ENCODE data around the gene ATP13A5.
A peak's percentile ranks its signal among the peaks of the same experiment; 100 is the strongest.

The ATP13A5 gene

GRCh38 chr3:193378706-193379105, at the start of gene ATP13A5:
ATP13A5 (minus strand) TSS chr3:193378753; CDS start chr3:193378725, 28 bp downstream.
- DNase-seq, result no peak

GRCh38 chr3:193418576-193419373, 40.2 kb upstream of the ATP13A5 start:
- no peak for DNase-seq

DNA sequence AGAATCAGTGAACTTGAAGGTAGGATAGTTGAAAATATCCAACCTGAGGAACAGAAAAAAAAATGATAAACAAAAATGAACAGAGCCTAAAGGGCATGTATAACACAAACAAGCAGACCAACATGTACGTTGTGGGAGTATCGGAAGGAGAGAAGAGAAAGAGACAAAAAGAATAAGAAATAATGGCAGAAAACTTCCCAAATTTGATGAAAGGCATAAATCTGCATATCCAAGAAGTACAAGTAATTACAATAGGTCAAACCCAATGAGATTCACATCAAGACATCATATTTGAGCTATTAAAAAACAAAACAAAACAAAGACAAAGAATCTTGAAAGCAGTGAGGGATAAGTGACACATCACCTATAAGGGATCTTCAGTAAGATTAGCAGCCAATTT, 38.1 kb upstream of the ATP13A5 start:
- no peak for DNase-seq

DNA sequence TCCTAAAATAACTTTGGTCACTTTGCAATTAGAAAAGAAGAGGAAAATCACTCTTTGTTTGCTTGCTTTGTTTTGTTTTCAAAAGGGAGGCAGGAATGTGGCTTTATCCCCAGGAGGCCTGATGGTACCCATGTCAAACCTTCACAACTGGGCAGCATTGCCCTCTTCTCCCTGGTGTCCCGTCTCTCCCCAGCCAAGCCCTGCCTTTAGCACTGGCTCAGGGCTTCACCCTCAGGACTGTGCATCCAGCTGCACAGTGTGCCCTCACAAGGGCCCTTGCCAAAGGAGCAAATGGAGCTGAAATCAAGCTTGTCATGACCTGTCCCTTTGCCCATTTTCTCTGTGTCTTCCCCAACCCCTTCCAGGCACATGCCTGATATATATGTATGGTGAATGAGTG, 29.1 kb upstream of the ATP13A5 start:
- DNase-seq, result no peak

- no peak for DNase-seq
Measured at GRCh38 chr3:193407112-193407511, 28.6 kb upstream of the ATP13A5 start.

GRCh38 chr3:193403307-193403706, 24.8 kb upstream of the ATP13A5 start:
- no peak for DNase-seq

DNA sequence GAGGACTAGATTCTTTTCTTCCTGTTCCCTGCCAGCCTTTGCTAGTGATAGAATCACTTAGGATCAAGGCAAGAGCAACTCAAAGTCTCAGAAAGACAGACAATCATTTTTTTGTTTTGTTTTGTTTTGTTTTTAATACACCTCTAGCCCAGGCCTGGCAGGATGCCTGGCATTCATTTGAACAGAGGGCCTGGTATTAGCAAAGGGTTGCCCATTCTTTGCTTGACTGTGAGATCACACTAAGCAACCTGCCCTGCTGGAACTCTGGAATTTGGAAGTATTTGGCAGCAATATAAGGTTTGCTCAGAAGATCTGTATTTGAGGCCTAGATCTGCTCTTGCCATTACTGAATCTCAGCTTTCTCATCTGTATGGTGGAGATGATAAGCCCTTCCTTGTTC, 21.8 kb upstream of the ATP13A5 start:
- DNase-seq, result no peak

DNA sequence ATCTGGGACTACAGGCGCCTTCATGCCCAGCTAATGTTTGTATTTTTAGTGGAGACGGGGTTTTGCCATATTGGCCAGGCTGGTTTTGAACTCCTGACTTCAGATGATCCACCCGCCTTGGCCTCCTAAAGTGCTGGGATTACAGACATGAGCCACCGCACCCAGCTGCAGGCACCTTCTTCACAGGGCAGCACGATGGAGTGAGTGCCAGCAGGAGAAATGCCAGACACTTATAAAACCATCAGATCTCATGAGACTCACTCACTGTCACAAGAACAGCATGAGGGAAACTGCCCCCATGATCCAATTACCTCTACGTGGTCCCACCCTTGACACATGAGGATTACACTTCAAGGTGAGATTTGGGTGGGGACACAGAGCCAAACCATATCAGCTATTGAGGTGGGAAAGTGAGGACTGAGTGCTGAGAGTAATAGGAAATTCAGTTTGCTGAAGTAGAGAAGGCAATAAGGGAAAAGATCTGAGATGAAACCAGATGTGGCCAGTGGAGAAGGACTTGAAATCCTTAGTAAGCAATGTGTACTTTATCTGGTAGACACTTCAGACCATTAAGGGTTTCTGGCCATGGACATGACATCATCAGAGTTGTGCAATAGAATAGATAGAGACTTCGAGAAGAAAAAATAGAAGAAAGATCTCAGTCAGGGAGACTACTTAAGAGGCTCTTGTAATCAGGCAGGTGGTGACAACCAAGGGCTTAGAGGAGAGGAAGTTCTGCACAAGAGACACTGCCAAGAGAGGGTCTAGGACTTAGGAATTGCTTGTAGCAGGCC, 18.1 kb upstream of the ATP13A5 start:
- DNase-seq, result peak; percentile 21

- DNase-seq, result peak; percentile 2
Measured at GRCh38 chr3:193391902-193392301, 13.3 kb upstream of the ATP13A5 start.

DNA sequence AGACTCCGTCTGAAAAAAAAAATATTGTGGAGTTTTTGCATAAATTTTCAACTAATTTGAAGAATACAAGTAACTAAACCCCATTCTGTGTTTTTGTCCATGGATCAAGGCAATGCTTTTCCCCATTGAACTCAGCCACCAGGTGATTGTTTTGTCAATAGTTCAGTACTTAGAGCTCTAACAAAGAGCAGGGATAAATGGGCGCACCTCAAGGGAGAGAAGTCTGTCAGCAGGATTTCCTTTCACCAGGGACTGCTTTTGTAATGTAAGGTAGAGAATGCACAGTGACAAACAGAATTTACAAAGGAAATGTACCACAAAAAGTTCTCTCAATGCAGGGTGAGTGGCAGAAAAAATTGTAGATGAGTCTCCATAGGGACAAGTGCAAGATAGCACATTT, 10.8 kb upstream of the ATP13A5 start:
- no peak for DNase-seq

- DNase-seq, result no peak
Measured at GRCh38 chr3:193388361-193388760, 9.8 kb upstream of the ATP13A5 start.

DNA sequence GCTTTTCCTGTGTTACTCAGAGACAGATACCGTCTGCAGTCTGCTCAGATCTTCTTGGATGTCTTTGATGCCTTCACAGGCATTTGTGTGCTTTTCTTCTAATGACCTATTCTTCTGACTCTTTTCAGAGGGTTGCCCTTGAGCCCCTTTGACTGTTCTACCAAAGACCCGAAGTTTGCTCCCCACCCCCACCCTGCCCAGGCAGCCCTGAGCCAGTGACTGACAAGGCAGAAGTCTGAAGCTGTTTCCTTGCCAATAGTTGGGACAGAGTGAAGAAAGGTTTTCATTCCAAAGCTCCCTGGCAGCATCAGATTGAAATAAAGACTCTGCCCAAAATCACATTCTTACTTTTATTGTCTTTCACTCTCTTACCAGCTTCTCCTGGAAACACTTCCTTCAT, 9.0 kb upstream of the ATP13A5 start:
- no peak for DNase-seq

- no peak for DNase-seq
Measured at GRCh38 chr3:193377591-193377990, 962 bp downstream of the ATP13A5 start.

- no peak for DNase-seq
Measured at GRCh38 chr3:193375614-193376013, 2.9 kb downstream of the ATP13A5 start.

- DNase-seq, result no peak
Measured at GRCh38 chr3:193372783-193373182, 5.8 kb downstream of the ATP13A5 start.

- DNase-seq, result no peak
Measured at GRCh38 chr3:193367868-193368267, 10.7 kb downstream of the ATP13A5 start.

- DNase-seq, result no peak
Measured at GRCh38 chr3:193357291-193357690, 21.3 kb downstream of the ATP13A5 start.

DNA sequence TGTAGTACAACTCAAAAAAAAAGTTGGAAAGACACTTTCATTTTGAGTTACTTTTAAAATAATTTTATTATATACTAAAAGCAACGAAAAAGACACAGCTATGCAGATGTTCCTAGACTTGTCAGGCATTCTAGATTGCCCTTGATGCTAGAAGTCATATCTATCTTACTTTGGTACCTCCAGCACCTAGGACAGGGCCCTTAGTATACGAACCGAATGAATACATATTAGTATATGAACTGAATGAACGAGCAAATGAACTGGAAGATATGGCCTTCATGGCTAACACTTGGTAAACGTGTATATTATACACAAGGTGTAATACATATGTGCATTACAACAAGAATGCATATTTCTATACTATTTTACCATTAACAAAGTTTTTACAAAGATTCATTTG, 24.1 kb downstream of the ATP13A5 start:
- DNase-seq, result no peak

DNA sequence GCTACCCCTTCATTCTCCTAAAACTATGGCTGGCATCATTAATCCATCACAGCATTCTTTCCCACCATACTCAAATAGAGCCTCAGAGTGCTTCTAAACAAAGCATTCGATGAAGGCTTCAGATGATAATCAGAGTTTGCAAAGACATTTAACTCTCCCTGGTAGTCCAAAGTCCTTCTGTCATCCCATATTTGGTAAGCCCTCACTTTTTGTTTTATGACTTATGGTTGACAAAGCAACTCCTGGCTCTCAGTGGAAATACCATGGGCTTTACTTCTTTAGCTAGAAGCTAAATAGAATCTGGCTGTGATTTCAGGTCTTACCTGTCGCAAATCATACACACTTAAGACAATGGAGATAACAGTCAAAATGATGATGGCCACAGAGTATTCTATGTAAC, 27.8 kb downstream of the ATP13A5 start:
- no peak for DNase-seq

DNA sequence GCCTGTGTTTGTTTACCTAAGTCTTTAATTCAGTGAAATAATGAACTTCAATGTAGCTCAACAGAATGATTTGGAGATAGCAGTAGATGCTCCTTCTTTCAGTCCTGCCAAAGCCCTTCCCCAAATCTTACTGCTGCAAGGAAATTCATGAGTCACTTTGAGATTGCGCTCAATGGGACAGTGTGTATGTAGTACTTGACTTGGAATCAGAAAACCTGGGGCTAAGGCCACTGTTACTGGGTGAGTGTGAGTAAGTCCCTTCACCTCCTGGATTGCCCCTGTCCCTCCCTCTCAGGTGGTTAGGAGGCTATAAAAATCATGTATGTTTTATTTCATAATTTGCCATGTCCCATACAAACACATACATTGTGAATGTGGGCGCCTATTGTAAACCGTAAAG, 29.9 kb downstream of the ATP13A5 start:
- DNase-seq, result peak; percentile 42

GRCh38 chr3:193347521-193348501, 30.7 kb downstream of the ATP13A5 start:
- DNase-seq, result peak; percentile 96

DNA sequence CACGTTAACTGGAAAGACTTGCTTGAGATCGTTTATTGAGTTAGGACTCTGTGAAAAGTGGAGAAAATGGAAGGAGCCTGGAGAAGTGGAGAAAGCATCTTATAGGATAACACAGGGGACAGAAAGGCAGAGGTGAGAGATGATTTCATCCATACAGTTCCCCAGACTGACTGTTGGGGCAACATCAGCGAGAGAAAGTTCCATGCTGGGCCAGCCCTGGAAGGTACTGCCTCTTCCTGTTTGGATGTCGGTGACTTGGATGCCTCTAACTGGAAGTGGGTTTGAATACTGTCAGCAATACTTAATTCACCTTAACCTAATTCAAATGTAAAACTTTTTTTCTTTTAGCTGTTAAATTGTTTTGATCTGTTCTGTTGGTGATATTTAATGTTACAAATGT, 32.3 kb downstream of the ATP13A5 start:
- DNase-seq, result no peak

- no peak for DNase-seq
Measured at GRCh38 chr3:193345431-193345830, 33.1 kb downstream of the ATP13A5 start.

All from DMS53 (cell line).